Stimulated activated CD4-positive, alpha-beta T cell treated with anti-CD3 and anti-CD28 coated beads, Interleukin-4, amount 100 ng/mL, for 1 hour (primary cell): ENCODE data around the gene CDH23.

Experiments used
- DNase-seq: peaks from one replicate; pipeline ENCODE4 v3.0.0-alpha.2; 2020

Gene CDH23

DNA sequence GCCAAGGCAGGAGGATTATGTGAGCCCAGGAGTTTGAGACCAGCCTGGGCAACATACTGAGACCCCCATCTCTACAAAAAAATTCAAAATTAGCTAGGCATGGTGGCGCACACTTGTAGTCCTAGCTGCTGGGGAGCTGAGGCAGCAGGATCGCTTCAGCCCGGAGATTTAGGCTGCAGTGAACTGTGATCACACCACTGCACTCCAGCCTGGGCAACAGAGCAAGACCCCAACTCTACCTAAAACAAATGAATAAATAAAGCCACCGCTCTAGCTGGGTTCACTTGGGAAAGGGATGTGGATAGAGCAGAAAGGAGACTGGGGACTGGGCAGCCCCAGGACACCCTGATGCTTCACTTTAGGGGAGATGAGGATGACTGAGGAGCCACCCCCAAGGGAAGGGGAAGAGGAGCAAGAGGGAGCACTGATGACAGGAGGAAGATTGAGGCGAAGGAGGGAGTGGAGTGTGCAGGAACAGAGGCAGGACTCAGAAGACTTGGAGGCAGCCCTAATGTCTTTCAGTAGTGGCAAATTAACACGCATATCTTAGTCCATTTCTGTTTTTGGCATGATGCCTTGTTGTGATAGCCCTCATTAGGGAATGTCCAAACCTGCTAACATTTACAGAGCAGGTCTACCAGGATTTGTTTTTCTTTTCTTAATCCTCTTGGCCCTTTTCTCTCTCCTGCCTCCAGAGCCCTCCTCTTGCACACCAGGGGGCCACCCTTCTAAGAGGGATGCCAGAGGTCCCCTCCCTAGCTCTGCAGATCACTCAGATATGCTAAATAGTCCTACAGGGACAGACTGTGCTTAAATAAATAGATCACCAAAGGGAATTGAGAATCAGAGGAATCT, 234.5 kb downstream of the CDH23 start:
- no peak for DNase-seq

GRCh38 chr10:71632200-71632820, 235.6 kb downstream of the CDH23 start:
- no peak for DNase-seq

DNA sequence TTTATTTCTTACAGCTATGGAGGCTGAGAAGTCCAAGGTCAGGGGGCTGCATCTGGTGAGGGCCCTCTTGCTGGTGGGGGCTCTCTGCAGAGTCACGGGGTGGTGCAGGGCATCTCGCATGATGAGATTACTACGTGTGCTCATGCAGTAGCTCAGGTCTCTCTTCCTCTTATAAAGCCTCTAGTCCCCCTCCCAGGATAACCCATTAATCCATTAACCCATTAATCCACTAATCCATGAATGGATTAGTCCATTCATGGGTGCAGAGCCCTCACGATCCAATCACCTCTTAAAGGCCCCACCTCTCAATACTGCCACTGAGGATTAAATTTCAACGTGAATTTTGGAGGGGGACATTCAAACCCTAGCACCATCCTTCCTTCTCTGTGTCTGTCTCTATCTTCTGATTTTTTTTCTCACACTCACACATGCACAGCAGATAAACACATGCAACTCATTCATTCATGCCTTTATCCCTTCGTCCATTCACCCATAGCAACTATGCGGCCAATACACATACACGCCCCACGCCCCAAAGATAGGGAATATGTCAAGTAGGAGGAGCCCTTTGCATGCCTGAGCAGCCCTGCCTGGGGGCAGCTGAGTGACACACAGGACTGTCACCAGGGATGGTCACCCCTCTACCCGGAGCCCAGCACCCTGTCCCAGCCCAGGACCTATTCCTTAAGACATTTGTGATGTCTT, 236.3 kb downstream of the CDH23 start:
- DNase-seq = no peak

- DNase-seq = no peak
These were observed 237.2 kb downstream of the CDH23 start for GRCh38 chr10:71633920-71634319.

- no peak for DNase-seq
These were observed 237.9 kb downstream of the CDH23 start for GRCh38 chr10:71634531-71635164.

- DNase-seq = no peak
These were observed 238.6 kb downstream of the CDH23 start for GRCh38 chr10:71635251-71635866.

DNA sequence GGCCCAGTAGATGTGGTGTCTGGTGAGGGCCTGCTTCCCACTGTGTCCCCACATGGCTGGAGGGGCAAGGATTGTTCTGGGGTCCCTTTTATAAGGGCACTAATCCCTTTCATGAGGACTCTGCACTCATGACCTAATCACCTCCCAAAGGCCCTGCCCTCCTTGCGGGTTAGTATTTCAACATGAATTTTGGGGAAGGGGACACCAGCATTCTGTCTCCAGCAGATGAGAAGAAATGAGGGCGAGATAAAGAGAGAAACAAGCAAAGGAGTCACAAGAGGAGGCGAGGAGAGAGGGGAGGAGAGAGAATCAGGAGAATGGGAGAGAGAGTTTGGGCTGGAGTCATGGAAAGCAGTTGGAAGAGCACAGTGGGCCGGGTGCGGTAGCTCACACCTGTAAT, 239.1 kb downstream of the CDH23 start:
- no peak for DNase-seq

- DNase-seq = no peak
These were observed 239.9 kb downstream of the CDH23 start for GRCh38 chr10:71636588-71636987.

DNA sequence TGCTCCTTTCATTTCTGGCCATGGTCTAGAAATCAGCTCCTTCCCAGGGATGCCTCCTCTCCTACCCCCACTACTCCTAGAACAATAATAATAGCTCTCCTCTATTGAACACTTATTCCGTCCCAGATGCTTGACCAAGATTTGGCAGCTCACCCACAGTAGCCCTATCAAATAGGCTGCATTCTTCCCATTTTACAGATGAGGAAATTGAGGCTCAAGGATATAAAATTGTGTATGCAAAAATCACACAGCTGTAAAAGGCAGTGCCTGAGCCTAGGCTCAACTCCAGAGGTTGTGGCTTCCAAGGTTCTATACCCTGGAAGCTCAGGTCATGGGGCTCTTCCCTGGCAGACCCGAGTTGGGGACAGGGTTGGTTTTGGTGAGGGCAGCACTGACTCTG, 240.6 kb downstream of the CDH23 start:
- no peak for DNase-seq

DNA sequence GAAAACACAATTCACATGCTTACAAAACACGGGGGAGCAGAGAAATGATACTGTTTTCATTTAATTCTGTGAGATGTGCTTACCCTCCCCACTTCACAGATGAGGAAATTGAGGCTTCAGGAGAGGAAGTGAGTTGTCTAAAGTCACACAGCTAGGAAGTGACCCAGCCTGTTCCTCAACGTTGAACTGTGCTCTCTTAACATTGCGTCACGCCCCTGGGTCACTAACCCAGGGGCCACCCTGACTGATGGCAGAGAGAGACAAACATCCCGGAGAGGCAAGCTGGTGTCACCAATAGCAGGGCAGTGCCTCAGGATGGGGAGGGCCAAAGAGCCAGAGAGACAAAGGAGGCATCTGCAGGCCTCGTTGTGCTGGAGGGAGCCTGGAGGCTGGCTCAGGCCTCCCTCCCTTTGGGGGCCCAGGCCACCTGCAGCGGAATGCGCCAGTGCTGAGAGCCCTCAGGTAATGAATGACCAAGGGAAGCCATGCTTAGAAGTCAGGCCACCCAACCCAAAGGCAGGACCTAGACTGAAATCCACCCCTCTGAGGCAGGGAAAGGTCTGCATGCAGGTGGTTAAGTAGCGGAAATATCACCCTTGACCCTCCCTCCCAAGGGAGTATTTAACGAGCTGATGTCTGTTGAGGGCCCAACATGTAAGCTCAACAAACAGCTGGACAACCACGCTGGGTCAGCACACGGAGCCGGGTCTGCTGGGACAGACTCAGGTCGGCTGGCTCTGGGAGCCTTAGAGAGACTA, 241.5 kb downstream of the CDH23 start:
- no peak for DNase-seq

- DNase-seq = no peak
These were observed 242.4 kb downstream of the CDH23 start for GRCh38 chr10:71638822-71639719.

DNA sequence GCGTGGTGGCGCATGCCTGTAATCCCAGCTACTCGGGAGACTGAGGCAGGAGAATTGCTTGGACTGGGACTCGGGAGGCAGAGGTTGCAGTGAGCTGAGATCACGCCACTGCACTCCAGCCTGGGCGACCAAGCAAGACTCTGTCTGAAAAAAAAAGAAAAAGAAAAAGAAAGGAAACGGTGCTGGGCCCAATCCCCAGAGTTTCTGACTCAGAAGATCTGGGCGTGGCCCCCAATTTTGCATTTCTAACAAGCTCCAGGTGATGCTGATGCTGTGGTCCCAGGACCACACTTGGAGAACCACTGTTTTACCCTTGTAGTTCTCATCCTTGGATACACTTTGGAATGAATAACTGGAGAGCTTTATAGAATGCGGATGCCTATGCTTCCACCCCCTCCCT, 243.9 kb downstream of the CDH23 start:
- DNase-seq = no peak

DNA sequence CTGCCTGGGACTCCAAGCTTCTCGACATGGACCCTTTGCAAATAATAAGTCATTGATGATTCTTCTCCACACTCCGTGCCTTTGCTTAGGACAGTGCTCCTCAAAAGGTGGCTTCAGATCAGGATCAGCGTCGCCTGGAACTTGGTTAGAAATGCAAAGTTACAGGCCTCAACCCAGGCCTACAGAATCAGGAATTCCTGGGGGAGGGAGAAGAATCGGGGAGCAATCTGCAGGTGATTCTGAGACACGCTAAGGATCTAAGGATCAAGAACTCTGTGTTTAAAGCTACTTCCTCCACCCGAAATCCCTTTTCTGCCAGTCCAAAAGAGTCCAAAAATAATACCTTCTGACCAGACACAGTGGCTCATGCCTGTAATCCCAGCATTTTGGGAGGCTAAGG, 244.7 kb downstream of the CDH23 start:
- DNase-seq = no peak

DNA sequence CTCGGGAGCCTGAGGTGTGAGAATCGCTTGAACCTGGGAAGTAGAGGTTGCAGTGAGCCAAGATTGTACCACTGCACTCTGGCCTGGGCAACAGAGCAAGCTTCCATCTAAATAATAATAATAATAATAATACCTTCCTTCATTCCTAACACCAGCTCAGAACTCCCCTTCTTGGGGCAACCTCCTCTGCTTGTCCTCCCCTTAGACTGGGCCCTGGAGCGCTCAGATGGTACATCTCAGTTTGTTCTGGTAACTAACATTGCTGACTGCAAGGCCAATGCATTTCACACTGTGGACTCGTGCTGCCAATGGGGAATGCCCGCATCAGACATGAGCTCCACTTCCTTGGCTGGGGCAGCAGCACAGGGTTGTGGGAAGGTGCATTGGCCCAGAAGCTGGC, 245.3 kb downstream of the CDH23 start:
- DNase-seq = no peak

- no peak for DNase-seq
These were observed 247.2 kb downstream of the CDH23 start for GRCh38 chr10:71643904-71644303.

DNA sequence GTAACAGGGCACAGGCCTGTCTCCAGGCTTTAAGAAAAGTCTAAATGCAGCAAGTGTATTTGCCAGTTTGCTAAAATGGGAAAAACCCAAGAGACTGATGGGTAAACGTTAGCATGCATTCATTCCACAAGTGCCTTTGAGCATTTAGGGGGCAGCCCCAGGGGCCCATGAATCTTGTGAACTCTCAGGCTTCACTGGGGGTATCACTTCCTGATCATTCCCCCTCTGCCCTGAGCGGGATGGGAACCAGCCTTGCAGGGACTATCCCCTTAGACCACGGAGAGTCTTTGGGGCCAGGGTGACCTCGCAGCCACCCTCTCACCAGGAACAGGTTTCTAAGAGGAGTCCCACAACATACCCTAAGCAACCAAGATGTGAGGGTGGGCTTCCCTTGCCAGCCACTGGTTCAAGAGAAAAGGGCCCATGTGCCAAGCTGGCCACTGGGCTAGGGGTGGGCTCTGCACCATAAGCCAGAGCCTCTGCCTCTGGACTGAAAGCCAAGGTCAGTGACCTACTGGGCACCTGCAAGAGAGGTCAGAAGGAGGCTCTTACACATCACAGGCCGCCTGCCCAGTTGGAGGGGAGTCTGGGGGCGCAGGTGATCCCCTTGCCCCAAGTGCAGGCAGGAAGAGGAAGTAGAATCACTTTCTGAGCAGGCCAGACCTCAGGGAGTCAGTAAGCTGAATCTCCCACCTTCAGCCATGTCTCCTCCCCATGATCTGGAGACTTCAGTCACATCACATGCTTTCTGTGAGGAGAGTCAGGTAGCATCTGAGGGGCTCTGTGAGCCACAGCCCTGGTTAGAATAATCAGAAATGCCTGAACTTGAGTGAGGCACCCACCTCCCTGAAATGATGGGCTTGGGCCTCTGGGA, 247.8 kb downstream of the CDH23 start:
- DNase-seq = no peak

DNA sequence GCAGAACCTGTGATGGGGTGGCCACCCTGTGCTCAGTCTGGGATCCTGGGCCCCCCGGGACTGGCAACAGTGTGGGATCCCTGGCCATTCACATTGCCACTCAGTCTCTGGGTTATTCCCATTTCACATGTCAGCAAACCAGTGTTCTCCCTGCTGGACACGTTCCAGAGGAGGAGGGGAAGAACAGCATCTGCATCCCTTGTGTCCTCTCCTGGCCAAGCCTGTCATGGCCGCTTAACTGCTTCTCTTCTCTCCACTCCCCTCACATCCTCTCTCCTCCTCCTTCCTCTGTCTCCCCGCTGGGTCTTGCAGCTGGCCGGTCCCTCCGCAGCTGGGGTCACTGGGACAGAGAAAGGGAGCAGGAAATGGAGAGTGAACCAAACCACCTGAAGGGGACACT, 248.5 kb downstream of the CDH23 start:
- DNase-seq = no peak

- no peak for DNase-seq
These were observed 249.3 kb downstream of the CDH23 start for GRCh38 chr10:71646037-71646436.

- no peak for DNase-seq
These were observed 250.0 kb downstream of the CDH23 start for GRCh38 chr10:71646592-71647292.
